Lung microvascular endothelial cell (primary cell): ENCODE measurements around the gene KIF6. TPM values are rescaled to one million over a fixed set of nuclear protein-coding genes. Genes with fewer than 3 reads are reported as not detected.
A peak's percentile ranks its signal among the peaks of the same experiment; 100 is the strongest.
"Not testable (repeated sequence)": the region's sequence is repeated elsewhere in the genome, so short reads cannot be mapped to it uniquely, and the experiment has no call there.

Experiments used
- DNase-seq, 2 donors: peaks; one replicate each; pipeline versions ENCODE4 v3.0.0 to v3.0.0-alpha.2; 2010; ENCODE audit warnings: low read depth in 2 of 2
- total RNA-seq: library from RNA; depleted of rRNA; stranded (reverse); fragments of >200 nt; gene quantifications from 2 replicates; pipeline ENCODE4 v1.2.1, GENCODE V29; 2014

KIF6 gene
- total RNA-seq, 1 donor from 2014 or later, result 0.40 TPM

- no peak for DNase-seq
These were observed 17.1 kb downstream of the KIF6 start for GRCh38 chr6:39707962-39708683.

- DNase-seq, result no peak
These were observed 18.3 kb downstream of the KIF6 start for GRCh38 chr6:39706819-39707335.

- DNase-seq, result no peak
These were observed 22.9 kb downstream of the KIF6 start for GRCh38 chr6:39702265-39702664.

- no peak for DNase-seq
These were observed 24.8 kb downstream of the KIF6 start for GRCh38 chr6:39700362-39700761.

GRCh38 chr6:39698789-39699188 lies 26.4 kb downstream of the KIF6 start:
- DNase-seq, result no peak

- DNase-seq, result no peak
These were observed 28.0 kb downstream of the KIF6 start for GRCh38 chr6:39696986-39697788.

GRCh38 chr6:39695447-39695846 lies 29.8 kb downstream of the KIF6 start:
- DNase-seq, result no peak

GRCh38 chr6:39693206-39693605 lies 32.0 kb downstream of the KIF6 start:
- DNase-seq, result no peak

GRCh38 chr6:39688494-39688893 lies 36.7 kb downstream of the KIF6 start:
- DNase-seq, result no peak

GRCh38 chr6:39686976-39687375 lies 38.2 kb downstream of the KIF6 start:
- no peak for DNase-seq

GRCh38 chr6:39685938-39686337 lies 39.3 kb downstream of the KIF6 start:
- no peak for DNase-seq

GRCh38 chr6:39685489-39685826 lies 39.8 kb downstream of the KIF6 start:
- DNase-seq, result no peak

GRCh38 chr6:39684790-39685488 lies 40.3 kb downstream of the KIF6 start:
- DNase-seq, result no peak

- no peak for DNase-seq
These were observed 43.5 kb downstream of the KIF6 start for GRCh38 chr6:39681674-39682121.

GRCh38 chr6:39678914-39679313 lies 46.3 kb downstream of the KIF6 start:
- no peak for DNase-seq

GRCh38 chr6:39677318-39677717 lies 47.9 kb downstream of the KIF6 start:
- DNase-seq, result not testable (repeated sequence)

GRCh38 chr6:39670519-39670918 lies 54.7 kb downstream of the KIF6 start:
- DNase-seq, result no peak

- DNase-seq, result no peak
These were observed 55.2 kb downstream of the KIF6 start for GRCh38 chr6:39669973-39670342.

GRCh38 chr6:39669207-39669972 lies 55.8 kb downstream of the KIF6 start:
- DNase-seq, result peak in 1 of 2 donors; percentile 1

- no peak for DNase-seq
These were observed 58.3 kb downstream of the KIF6 start for GRCh38 chr6:39666706-39667489.

GRCh38 chr6:39665861-39666260 lies 59.3 kb downstream of the KIF6 start:
- no peak for DNase-seq
